Ecto neural progenitor cell (in vitro differentiated cells): ENCODE measurements around the gene G6PC1.
"Not testable (repeated sequence)": the region's sequence is repeated elsewhere in the genome, so short reads cannot be mapped to it uniquely, and the experiment has no call there.

Source experiments
- DNase-seq: peaks from one replicate; pipeline ENCODE4 v3.0.0-alpha.2; 2018; ENCODE audit warnings: low spot score

The G6PC1 gene

DNA sequence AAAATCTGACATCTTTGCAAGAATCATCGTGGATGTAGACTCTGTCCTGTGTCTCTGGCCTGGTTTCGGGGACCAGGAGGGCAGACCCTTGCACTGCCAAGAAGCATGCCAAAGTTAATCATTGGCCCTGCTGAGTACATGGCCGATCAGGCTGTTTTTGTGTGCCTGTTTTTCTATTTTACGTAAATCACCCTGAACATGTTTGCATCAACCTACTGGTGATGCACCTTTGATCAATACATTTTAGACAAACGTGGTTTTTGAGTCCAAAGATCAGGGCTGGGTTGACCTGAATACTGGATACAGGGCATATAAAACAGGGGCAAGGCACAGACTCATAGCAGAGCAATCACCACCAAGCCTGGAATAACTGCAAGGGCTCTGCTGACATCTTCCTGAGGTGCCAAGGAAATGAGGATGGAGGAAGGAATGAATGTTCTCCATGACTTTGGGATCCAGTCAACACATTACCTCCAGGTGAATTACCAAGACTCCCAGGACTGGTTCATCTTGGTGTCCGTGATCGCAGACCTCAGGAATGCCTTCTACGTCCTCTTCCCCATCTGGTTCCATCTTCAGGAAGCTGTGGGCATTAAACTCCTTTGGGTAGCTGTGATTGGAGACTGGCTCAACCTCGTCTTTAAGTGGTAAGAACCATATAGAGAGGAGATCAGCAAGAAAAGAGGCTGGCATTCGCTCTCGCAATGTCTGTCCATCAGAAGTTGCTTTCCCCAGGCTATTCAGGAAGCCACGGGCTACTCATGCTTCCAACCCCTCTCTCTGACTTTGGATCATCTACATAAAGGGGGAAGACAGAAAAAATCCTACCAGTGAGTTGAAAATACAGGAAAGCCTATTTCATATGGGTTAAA lies at the start of gene G6PC1:
G6PC1 (plus strand) TSS at position 340 of the 872 bp plus-strand sequence; CDS start at position 418, 78 bp downstream.
- no peak for DNase-seq

DNA sequence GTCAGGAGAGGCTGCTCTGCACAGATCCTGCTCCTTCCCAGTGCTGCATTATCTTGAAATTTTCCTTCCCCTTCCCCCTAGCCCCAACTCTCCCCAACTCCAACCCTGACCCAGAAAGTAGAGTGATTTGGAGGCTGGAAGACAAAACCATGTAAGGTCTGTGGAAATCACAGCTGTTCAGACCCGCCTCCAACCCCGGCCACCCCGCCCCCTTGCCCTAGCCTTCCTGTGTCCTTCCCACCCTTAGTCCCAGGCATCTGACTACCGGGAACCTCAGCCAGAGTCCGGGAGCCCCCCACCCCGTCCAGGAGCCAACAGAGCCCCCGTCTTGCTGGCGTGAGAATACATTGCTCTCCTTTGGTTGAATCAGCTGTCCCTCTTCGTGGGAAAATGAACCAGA lies 49.6 kb upstream of the G6PC1 start, which contains the start of gene AOC3:
AOC3 (plus strand) TSS at position 246 of the 400 bp plus-strand sequence; CDS start at position 391, 145 bp downstream.
- DNase-seq = no peak

DNA sequence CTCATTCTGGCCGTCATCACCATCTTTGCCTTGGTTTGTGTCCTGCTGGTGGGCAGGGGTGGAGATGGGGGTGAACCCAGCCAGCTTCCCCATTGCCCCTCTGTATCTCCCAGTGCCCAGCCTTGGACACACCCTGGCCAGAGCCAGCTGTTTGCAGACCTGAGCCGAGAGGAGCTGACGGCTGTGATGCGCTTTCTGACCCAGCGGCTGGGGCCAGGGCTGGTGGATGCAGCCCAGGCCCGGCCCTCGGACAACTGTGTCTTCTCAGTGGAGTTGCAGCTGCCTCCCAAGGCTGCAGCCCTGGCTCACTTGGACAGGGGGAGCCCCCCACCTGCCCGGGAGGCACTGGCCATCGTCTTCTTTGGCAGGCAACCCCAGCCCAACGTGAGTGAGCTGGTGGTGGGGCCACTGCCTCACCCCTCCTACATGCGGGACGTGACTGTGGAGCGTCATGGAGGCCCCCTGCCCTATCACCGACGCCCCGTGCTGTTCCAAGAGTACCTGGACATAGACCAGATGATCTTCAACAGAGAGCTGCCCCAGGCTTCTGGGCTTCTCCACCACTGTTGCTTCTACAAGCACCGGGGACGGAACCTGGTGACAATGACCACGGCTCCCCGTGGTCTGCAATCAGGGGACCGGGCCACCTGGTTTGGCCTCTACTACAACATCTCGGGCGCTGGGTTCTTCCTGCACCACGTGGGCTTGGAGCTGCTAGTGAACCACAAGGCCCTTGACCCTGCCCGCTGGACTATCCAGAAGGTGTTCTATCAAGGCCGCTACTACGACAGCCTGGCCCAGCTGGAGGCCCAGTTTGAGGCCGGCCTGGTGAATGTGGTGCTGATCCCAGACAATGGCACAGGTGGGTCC lies 49.0 kb upstream of the G6PC1 start:
- not testable (repeated sequence) for DNase-seq

DNA sequence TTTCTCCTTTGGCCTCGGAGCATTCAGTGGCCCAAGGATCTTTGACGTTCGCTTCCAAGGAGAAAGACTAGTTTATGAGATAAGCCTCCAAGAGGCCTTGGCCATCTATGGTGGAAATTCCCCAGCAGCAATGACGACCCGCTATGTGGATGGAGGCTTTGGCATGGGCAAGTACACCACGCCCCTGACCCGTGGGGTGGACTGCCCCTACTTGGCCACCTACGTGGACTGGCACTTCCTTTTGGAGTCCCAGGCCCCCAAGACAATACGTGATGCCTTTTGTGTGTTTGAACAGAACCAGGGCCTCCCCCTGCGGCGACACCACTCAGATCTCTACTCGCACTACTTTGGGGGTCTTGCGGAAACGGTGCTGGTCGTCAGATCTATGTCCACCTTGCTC lies 48.2 kb upstream of the G6PC1 start:
- no peak for DNase-seq

DNA sequence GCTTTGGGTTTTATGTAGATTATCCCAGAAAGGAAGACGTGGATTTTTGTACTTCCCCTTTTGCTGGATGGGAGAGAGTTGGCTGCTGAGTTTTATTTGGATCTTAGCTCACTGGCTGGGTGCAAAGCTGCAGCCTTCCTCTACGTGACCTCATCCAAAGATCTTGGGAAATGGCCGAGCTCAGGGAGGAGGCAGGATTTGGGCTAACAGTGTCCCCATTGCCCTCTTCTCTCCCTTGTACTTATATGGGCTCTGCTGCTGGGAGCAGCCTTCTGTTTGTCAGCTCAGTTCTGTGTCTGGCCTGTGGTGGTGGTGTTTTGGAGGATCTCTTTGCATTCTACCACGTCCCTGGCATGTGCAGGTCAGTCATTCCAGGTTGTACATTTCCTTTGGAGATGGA lies 47.6 kb upstream of the G6PC1 start:
- no peak for DNase-seq

DNA sequence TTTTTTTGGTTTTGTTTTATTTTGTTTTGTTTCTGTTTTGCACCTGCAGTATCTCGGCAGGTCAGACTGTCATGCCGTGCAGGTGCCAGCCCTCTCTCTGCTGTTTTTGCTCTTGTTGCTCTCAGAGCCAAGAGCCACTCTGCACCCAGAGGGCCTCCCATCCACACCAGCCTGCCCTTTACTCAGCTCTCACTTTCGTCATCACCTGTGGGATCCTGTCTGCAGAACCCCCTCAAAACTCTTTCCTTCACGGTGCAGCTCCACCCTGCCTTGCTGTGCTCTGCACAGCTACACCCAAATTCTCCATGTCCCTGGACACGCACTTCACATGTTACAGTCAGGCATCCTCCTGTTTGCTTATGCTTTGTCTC lies 47.0 kb upstream of the G6PC1 start:
- DNase-seq = no peak

DNA sequence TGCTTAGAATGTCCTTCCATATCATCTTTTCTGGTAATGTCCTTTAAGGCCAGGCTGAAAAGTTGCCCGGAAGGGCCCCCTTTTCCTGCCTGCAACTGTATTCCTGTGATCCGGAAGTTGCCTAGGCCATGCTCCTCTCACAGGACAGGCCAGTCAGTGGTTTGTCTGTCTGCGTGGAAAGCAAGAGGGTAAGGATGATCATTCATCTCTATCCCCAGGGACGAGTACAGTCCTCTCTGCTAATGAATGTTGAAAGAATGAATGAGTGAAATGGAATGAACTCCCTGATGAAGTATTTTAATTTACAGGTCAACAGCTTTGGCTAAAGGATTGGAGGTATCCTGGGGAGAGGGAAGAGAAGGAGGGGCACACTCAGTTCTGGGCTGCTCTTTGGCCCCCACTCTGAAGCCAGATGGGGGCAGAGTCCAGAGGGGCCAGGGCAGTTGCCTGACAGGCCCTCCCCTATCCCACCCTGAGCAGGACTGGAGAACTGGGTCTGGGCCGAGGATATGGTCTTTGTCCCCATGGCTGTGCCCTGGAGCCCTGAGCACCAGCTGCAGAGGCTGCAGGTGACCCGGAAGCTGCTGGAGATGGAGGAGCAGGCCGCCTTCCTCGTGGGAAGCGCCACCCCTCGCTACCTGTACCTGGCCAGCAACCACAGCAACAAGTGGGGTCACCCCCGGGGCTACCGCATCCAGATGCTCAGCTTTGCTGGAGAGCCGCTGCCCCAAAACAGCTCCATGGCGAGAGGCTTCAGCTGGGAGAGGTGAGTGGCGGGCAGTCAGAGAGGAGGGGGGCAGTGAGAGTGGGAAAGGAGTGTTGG lies 46.4 kb upstream of the G6PC1 start:
- DNase-seq = no peak

DNA sequence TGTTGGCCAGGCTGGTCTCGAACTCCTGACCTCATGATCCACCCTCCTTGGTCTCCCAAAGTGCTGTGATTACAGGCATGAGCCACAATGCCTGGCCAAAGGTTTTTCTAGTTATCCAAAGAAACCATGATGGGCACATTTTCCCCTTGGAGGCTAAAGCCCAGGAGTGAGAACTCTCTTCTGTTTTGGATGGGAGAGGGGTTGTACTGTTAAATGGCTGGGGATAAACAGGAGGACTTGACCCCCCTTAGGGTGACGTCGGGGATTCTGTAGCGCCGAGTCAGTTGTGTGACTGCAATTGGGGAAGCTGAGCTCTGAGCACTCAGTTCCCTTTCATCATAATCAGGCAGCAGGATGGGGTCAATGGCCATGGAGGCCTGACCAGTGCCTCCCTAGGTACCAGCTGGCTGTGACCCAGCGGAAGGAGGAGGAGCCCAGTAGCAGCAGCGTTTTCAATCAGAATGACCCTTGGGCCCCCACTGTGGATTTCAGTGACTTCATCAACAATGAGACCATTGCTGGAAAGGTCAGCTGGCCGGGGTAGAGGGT lies 45.5 kb upstream of the G6PC1 start:
- DNase-seq = no peak

DNA sequence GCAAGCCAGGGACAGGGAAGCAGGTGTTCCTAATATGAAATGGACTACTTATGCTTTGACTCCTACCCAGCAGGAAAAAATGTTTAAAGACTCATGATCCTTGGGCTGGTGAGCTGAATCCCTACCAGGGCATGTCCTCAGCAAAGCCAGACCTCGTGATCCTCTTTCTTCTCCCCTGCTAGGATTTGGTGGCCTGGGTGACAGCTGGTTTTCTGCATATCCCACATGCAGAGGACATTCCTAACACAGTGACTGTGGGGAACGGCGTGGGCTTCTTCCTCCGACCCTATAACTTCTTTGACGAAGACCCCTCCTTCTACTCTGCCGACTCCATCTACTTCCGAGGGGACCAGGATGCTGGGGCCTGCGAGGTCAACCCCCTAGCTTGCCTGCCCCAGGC lies 44.5 kb upstream of the G6PC1 start:
- DNase-seq = not testable (repeated sequence)

DNA sequence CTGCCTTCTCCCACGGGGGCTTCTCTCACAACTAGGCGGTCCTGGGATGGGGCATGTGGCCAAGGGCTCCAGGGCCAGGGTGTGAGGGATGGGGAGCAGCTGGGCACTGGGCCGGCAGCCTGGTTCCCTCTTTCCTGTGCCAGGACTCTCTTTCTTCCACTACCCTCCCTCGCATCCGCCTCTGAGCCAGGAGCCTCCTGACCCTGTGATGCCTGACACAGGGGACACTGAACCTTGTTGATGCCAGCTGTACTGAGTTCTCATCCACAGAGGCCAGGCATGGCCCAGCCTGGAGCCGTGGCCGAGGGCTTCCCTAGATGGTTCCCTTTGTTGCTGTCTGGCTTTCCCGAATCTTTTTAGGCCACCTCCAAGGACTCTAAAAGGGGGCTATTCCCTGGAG lies 44.1 kb upstream of the G6PC1 start:
- DNase-seq = not testable (repeated sequence)

DNA sequence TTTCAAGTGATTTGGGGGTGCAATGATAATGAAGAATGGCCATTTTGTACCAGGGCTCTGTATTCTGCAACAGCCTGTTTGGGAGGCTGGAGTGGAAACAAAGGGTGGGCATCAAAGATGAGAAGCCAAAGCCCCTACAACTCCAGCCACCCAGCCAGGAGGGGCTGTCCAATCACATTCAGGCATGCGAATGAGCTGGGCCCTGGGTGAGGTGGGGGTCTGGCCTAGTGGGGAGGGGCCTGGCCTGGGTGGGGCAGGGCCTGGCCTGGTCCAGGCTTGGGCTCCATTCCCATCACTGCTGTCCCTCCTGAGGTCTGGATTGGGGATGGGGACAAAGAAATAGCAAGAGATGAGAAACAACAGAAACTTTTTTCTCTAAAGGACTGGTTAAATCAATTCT lies 43.2 kb upstream of the G6PC1 start:
- DNase-seq = no peak

DNA sequence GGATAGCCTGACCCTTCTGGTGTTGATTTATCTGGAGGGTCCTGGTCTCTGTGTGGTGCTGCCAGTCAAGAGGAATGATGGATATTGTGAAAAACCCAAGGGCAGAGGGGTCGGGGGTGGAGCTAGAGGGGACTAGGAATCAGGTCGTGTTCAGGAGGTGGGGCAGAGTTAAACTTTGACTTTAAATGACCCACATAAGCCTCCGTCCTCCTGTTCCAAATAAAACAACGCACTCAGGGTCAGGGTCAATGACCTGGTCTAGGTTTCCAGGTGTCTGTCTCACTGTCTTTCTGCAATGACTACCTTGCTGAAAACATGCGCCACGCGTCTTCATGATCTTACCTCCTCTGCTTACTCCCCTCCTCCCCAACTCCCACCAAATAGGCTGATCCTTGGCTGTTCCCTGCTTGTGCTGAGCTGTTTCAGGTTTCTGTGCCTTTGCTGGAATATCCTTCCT lies 34.9 kb upstream of the G6PC1 start:
- no peak for DNase-seq

DNA sequence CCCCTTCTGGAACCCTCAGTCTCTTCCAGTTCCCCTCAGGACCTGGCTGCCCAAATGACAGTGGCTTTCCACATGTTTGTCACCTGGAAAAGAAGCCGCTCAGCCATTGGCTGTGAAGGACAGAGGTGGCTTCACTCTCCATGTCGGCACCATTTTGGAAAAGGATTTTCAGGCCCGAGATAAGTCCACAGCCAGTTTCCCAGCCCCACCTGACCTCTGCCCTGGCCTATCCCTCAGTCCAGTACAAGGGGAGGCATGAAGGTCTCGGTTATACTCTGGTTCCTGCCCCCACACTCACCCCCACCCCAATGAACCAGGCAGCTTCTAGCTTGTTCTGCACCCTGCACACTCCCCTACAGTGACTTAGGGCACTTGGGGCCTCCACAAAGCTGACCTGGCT lies 34.4 kb upstream of the G6PC1 start:
- DNase-seq = no peak

DNA sequence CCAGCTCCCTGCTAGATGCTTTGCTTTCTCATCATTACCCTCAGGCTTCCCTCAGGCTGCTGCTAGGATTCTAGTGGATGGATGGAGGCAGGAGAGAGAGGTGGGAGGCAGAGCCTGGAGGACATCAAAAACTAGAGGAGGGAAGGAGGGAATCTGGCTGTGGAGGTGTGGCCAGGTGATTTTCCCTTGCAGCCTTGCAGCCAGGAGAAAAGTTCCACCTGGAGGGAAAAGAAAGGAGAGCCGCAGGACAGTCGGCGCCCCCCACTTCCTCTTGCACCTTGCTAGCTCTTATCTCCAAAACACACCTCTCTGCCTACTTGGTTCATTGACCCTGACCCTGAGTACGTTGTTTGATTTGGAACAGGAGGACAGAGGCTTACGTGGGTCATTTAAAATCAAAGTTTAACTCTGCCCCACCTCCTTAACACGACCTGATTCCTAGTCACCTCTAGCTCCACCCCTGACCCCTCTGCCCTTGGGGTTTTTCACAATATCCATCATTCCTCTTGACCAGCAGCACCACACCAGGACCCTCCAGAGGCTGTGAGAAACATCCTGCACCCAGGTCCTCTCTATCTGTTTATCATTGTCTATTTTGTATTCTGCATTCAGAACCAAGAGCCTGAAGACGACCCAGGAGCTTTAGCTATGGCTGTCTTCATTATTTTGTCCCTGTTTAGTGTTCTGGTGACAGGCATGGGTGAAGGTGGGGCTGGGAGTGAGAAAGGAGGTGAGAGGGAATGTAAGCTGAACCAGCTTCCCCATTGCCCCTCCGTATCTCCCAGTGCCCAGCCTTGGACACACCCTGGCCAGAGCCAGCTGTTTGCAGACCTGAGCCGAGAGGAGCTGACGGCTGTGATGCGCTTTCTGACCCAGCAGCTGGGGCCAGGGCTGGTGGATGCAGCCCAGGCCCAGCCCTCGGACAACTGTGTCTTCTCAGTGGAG lies 33.7 kb upstream of the G6PC1 start:
- DNase-seq = no peak

DNA sequence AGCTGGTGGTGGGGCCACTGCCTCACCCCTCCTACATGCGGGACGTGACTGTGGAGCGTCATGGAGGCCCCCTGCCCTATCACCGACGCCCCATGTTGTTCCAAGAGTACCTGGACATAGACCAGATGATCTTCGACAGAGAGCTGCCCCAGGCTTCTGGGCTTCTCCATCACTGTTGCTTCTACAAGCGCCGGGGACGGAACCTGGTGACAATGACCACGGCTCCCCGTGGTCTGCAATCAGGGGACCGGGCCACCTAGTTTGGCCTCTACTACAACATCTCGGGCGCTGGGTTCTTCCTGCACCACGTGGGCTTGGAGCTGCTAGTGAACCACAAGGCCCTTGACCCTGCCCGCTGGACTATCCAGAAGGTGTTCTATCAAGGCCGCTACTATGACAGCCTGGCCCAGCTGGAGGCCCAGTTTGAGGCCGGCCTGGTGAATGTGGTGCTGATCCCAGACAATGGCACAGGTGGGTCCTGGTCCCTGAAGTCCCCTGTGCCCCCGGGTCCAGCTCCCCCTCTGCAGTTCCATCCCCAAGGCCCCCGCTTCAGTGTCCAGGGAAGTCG lies 32.8 kb upstream of the G6PC1 start:
- not testable (repeated sequence) for DNase-seq

DNA sequence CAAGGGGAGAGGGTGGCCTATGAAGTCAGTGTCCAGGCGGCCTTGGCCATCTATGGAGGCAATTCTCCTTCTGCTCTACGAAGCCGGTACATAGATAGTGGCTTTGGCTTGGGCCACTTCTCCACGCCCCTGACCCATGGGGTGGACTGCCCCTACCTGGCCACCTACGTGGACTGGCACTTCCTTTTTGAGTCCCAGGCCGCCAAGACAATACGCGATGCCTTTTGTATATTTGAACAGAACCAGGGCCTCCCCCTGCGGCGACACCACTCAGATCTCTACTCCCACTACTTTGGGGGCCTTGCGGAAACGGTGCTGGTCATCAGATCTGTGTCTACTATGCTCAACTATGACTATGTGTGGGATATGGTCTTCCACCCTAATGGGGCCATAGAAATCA lies 32.3 kb upstream of the G6PC1 start:
- DNase-seq = no peak

DNA sequence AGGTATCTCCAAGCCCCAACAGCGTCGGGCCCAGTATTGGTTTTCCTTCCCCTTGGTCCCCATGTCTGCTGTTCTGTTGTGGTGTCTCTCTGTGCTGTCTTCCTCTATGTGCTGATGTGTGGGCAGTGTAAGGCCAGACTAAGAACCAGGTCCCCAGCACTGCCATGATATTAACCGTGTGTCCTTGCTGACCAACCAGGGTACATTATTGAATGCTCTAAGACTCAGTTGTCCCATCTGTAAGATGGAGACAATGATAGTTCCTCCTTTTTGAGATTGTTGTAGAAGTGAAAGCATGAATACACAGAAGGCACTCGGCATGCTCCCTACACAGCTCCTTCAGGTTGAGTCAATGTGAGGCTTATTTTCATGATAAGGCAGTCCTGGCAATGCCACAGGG lies 29.0 kb upstream of the G6PC1 start:
- no peak for DNase-seq

DNA sequence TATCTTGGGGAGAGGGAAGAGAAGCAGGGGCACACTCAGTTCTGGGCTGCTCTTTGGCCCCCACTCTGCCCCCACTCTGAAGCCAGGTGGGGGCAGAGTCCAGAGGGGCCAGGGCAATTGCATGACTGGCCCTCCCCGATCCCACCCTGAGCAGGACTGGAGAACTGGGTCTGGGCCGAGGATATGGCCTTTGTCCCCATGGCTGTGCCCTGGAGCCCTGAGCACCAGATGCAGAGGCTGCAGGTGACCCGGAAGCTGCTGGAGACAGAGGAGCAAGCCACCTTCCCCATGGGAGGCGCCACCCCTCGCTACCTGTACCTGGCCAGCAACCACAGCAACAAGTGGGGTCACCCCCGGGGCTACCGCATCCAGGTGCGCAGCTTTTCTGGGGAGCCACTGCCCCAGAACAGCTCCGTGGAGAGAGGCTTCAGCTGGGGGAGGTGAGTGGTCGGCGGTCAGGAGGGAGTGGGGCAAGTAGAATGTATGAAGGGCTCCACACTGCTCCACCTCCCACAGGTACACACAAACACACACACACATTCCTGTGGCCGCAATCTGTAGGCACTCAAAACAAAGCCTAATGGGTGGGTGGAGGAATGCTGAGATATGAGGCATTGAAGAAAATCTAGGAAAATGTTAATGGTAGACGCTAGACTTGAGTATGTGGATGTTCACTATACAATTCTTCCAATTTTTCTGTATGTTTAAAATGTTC lies 28.2 kb upstream of the G6PC1 start:
- DNase-seq = no peak

DNA sequence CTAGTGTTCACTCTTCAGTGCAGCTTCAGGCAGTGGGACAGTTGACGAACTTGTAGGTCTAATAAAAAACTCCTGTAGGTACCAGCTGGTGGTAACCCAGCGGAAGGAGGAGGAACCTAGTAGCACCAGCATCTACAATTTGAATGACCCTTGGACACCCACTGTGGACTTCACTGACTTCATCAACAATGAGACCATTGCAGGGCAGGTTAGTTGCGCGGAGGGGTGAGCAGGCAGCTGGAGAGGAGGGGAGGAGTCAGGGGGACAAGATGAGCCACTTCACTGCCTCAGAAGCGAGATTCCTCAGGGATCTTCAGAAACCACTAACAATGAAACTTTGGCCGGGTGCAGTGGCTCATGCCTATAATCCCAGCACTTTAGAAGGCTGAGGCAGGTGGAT lies 27.3 kb upstream of the G6PC1 start:
- no peak for DNase-seq
